ENCODE results near the gene TNIK. TPM values are rescaled to one million over a fixed set of nuclear protein-coding genes. Genes with fewer than 3 reads are reported as not detected.

TNIK gene
- total RNA-seq, 1 donor from 2014 or later = 1.1 TPM

DNA sequence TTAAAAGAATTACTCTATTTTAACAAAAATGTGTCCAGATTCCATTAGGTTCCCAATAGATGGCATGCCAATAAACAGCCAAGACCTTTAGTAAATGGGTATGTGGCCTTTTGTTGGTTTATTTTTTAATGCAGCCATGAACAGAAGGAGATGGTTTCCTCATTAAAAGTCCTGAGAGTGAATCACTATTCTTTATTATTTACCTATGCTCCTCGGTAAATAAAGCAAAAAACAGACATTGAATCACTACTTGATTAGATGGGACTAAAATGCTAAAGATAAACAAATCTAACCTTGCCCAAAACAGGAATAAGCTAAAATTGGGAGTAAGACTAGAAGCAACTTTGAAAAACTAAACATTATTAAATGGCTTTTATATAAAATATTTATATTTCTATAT lies 94.2 kb downstream of the TNIK start:
- FAIRE-seq = no peak

DNA sequence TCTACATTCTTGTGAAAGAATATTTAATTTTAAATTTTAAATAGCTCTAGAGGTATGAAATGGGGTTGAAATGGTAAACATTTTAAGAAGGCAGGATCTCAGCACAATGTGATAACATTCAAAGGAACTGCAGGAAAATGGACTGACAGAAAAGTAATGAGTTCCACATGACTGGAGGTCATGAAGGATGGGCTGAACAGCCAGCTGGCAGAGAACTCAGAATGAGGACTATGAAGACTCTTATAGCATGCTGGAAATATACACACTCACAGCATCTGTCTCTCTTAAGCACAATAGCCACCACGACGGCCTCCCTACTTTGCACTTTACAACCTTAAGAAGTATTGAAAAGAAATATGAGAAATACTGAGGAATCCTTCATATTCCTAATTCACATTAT lies 94.7 kb downstream of the TNIK start:
- H3K36me3 ChIP-seq (ENCODE audit: control insufficient read depth, insufficient read depth, low read length) = no peaks in the 10 kb centered on the region
- H3K27me3 ChIP-seq (ENCODE audit: control insufficient read depth, insufficient read depth, low read length) = no peaks in the 10 kb centered on the region
- no peak for TF ChIP-seq CTCF (IDR thresholded peaks at IDR 0.05; ENCODE audit: insufficient read depth, low read length, severe bottlenecking)
- no peak for FAIRE-seq
- no peak overlapping the region for H3K4me3 ChIP-seq (ENCODE audit: low read depth, low read length)
- no peak for DNase-seq (ENCODE audit: low read depth)

More for the DNA sequence above, 94.2 kb downstream of the TNIK start:
- DNase-seq (ENCODE audit: low read depth) = no peak
- H3K36me3 ChIP-seq (ENCODE audit: control insufficient read depth, insufficient read depth, low read length) = no peaks in the 10 kb centered on the region
- no peak overlapping the region for H3K4me3 ChIP-seq (ENCODE audit: low read depth, low read length)
- no peak for TF ChIP-seq CTCF (IDR thresholded peaks at IDR 0.05; ENCODE audit: insufficient read depth, low read length, severe bottlenecking)
- H3K27me3 ChIP-seq (ENCODE audit: control insufficient read depth, insufficient read depth, low read length) = no peaks in the 10 kb centered on the region

- FAIRE-seq (no peak), DNase-seq (ENCODE audit: low read depth) (no peak)
- Histone ChIP-seq H3K27me3 (ENCODE audit: control insufficient read depth, insufficient read depth, low read length) (no peaks in the 10 kb centered on the region), H3K4me3 (ENCODE audit: low read depth, low read length) (no peak overlapping the region), H3K36me3 (ENCODE audit: control insufficient read depth, insufficient read depth, low read length) (no peaks in the 10 kb centered on the region)
- no peak for TF ChIP-seq CTCF (IDR thresholded peaks at IDR 0.05; ENCODE audit: insufficient read depth, low read length, severe bottlenecking)
These were observed 95.7 kb downstream of the TNIK start for GRCh38 chr3:171364500-171364899.

GRCh38 chr3:171363202-171363601 lies 97.0 kb downstream of the TNIK start:
- Histone ChIP-seq H3K36me3 (ENCODE audit: control insufficient read depth, insufficient read depth, low read length) (no peaks in the 10 kb centered on the region), H3K27me3 (ENCODE audit: control insufficient read depth, insufficient read depth, low read length) (no peaks in the 10 kb centered on the region), H3K4me3 (ENCODE audit: low read depth, low read length) (no peak overlapping the region)
- TF ChIP-seq CTCF (IDR thresholded peaks at IDR 0.05; ENCODE audit: insufficient read depth, low read length, severe bottlenecking) = no peak
- DNase-seq (ENCODE audit: low read depth) (no peak), FAIRE-seq (no peak)

DNA sequence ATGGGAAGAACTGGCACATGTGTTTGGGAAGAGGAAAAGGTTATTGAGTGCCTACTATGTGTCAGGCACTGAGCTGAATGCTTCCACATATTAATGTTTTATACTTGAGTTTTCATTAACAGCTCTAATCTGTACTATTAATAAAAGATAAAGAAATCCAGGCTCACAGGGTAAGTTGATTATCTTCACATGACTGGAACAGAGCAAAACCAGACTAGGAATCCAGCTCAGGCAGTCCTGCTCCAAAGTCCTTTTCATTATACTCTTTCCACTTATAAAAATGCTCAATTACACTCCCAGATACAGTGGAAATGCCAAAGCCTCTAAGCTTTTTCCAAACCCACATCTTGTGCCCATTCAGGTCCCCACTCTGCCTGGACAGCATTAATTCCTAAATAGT lies 97.6 kb downstream of the TNIK start:
- TF ChIP-seq CTCF (IDR thresholded peaks at IDR 0.05; ENCODE audit: insufficient read depth, low read length, severe bottlenecking) = no peak
- Histone ChIP-seq H3K36me3 (ENCODE audit: control insufficient read depth, insufficient read depth, low read length) (no peaks in the 10 kb centered on the region), H3K27me3 (ENCODE audit: control insufficient read depth, insufficient read depth, low read length) (no peaks in the 10 kb centered on the region), H3K4me3 (ENCODE audit: low read depth, low read length) (no peak overlapping the region)
- FAIRE-seq (no peak), DNase-seq (ENCODE audit: low read depth) (no peak)

DNA sequence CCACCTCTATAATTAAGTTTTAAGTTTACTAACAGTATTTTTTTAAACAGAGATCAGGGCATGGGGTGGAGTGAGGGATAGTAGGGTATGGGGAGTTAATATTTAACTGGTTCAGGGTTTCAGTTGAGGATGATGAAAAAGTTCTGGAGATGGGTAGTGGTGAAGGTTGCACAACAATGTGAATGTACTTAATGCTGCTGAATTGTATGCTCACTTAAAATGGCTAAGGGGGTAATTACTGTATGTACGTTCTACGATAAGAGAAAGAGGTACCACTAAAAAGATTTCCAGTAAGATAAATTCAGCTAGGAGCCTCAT lies 101.4 kb downstream of the TNIK start:
- FAIRE-seq (no peak), DNase-seq (ENCODE audit: low read depth) (no peak)
- Histone ChIP-seq H3K36me3 (ENCODE audit: control insufficient read depth, insufficient read depth, low read length) (no peaks in the 10 kb centered on the region), H3K27me3 (ENCODE audit: control insufficient read depth, insufficient read depth, low read length) (no peaks in the 10 kb centered on the region), H3K4me3 (ENCODE audit: low read depth, low read length) (no peak overlapping the region)
- no peak for TF ChIP-seq CTCF (IDR thresholded peaks at IDR 0.05; ENCODE audit: insufficient read depth, low read length, severe bottlenecking)
